Mesothelial cell of epicardium (in vitro differentiated cells): Measurements from ENCODE around the gene CALHM6. TPM values are rescaled to one million over a fixed set of nuclear protein-coding genes. Genes with fewer than 3 reads are reported as not detected.
A peak's percentile ranks its signal among the peaks of the same experiment; 100 is the strongest.
"Not testable (repeated sequence)": the region's sequence is repeated elsewhere in the genome, so short reads cannot be mapped to it uniquely, and the experiment has no call there.

ENCODE experiments used
- DNase-seq, 2 experiments: peaks; one replicate each; pipeline ENCODE4 v3.0.0; 2021; ENCODE audit warnings: low spot score in 2 of 2; ENCODE audit not compliant: unreplicated experiment in 2 of 2
- H3K27ac Mint-ChIP-seq: 2 replicates; pipeline ENCODE4 v1.8.0; 2021; ENCODE audit warnings: mixed read lengths
- H3K27me3 Mint-ChIP-seq: 2 replicates; pipeline ENCODE4 v1.8.0; 2021; ENCODE audit warnings: low read depth, mixed read lengths
- H3K36me3 Mint-ChIP-seq: 2 replicates; pipeline ENCODE4 v1.8.0; 2021; ENCODE audit warnings: mixed read lengths
- H3K4me1 Mint-ChIP-seq: 2 replicates; pipeline ENCODE4 v1.8.0; 2021; ENCODE audit warnings: mixed read lengths
- H3K4me3 Mint-ChIP-seq: 2 replicates; pipeline ENCODE4 v1.8.0; 2021; ENCODE audit warnings: mild to moderate bottlenecking, moderate library complexity, mixed read lengths
- H3K9me3 Mint-ChIP-seq: 2 replicates; pipeline ENCODE4 v1.8.0; 2021; ENCODE audit warnings: mixed read lengths
- total RNA-seq: library from RNA; stranded (reverse); gene quantifications from 3 replicates; pipeline ENCODE4 v1.2.1, GENCODE V29; 2021
- TF ChIP-seq, protein P1 (sequence below): fragments of 200-600 bp; sonication (generic); IDR thresholded peaks from one replicate; pipeline ENCODE4 v1.5.0; 2021; ENCODE audit warnings: antibody characterized with exemption; ENCODE audit not compliant: unreplicated experiment

CALHM6 gene
- total RNA-seq, 1 donor from 2014 or later = 2.4 TPM

DNA sequence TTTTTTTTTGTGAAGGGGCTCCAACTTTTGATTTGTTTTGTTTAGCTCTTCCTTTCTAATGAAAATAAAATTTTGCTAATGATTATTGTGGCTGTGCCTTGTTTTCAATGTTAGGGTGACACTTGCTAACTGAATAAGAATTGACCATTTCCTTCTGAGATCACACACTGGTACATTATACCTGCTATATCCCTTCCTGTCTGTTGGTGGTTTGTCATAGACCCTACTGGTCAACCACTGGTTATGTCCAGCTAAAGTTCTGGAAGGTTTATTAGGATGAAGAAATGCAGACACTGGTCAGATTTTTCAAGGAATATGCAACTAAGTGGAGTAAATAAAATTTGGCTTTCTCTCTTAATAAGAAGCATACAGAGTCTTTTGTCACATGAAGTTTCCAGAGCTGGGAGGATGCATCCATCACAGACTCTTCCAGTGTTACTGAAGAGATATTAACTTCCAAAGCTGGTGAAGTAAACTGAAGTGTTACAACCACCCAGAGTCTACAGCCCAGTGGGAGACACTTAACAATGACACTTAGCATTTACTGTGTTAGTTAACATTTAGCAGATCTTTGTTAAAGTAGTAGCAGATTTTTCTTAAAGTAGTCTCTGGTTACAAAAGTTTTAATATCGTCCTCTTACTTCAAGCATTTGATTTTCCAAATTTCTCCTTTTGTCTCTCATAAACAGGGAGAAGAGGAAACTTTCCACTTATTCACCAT is 30.6 kb downstream of the CALHM6 start:
- TF ChIP-seq, protein P1, sequence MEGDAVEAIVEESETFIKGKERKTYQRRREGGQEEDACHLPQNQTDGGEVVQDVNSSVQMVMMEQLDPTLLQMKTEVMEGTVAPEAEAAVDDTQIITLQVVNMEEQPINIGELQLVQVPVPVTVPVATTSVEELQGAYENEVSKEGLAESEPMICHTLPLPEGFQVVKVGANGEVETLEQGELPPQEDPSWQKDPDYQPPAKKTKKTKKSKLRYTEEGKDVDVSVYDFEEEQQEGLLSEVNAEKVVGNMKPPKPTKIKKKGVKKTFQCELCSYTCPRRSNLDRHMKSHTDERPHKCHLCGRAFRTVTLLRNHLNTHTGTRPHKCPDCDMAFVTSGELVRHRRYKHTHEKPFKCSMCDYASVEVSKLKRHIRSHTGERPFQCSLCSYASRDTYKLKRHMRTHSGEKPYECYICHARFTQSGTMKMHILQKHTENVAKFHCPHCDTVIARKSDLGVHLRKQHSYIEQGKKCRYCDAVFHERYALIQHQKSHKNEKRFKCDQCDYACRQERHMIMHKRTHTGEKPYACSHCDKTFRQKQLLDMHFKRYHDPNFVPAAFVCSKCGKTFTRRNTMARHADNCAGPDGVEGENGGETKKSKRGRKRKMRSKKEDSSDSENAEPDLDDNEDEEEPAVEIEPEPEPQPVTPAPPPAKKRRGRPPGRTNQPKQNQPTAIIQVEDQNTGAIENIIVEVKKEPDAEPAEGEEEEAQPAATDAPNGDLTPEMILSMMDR = no peak
- Mint-ChIP-seq H3K36me3 (peaks cover 1% of the 10 kb centered on the region), H3K4me3 (no peak overlapping the region), H3K27ac (no peak overlapping the region), H3K27me3 (peaks cover 2% of the 10 kb centered on the region), H3K4me1 (peaks cover under 1% of the 10 kb centered on the region), H3K9me3 (peaks cover 34% of the 10 kb centered on the region)
- DNase-seq = no peak

DNA sequence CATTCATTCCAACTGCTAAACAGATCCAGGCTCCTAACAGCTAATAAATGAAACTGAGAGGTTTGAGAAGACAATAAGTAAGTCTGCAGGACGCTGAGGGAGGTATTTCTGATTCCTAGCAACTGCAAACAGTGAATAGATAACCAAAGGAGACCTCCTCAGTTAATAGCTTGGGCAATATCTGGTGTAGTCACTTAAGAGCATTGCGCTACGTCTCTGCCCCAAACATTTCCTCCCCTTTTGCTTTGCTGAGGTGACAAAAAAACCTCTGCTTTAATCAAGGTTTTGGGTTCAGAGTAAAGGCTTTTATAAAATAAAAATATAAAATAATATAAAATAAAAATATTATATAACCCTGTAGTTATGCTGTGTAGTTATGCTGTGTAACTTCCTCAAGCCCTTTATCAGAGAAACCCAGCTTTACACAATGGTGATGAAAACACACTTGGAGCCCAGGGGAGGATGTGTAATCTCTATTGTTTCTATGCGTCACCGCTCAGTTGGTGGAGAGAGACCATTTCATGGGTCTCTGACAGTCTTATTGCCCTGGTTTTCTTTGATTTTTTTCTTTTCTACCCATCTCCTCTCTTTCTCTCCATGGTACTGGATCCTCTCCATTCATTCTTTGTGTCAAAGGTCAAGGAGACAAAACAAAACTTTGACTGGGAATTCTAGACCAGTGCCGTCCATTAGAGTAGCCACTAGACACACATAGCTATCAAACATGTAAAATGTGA is 31.3 kb downstream of the CALHM6 start:
- Mint-ChIP-seq H3K9me3 (peaks cover 34% of the 10 kb centered on the region), H3K36me3 (peaks cover 1% of the 10 kb centered on the region), H3K27me3 (peaks cover 2% of the 10 kb centered on the region), H3K4me3 (no peak overlapping the region), H3K27ac (no peak overlapping the region), H3K4me1 (peaks cover 2% of the 10 kb centered on the region)
- TF ChIP-seq, protein P1 = no peak
- no peak for DNase-seq

DNA sequence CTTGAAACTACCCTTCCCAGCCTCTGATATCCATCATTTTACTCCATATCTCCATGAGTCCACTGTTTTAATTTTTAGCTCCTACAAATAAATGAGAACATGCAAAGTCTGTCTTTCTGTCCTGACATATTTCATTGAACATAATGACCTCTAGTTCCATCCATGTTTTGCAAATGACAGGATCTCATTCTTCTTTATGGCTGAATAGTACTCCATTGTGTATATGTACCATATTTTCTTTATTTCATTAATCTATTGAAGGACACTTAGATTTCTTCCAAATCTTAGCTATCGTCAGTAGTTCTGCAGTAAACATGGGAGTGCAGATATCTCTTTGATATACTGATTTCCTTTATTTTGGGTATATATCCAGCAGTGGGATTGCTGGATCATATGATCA is 34.0 kb downstream of the CALHM6 start:
- H3K4me3 Mint-ChIP-seq, H3K4me1 Mint-ChIP-seq, H3K27ac Mint-ChIP-seq, DNase-seq, H3K36me3 Mint-ChIP-seq, H3K27me3 Mint-ChIP-seq: not testable (repeated sequence)
- H3K9me3 Mint-ChIP-seq = peaks cover 18% of the 10 kb centered on the region

DNA sequence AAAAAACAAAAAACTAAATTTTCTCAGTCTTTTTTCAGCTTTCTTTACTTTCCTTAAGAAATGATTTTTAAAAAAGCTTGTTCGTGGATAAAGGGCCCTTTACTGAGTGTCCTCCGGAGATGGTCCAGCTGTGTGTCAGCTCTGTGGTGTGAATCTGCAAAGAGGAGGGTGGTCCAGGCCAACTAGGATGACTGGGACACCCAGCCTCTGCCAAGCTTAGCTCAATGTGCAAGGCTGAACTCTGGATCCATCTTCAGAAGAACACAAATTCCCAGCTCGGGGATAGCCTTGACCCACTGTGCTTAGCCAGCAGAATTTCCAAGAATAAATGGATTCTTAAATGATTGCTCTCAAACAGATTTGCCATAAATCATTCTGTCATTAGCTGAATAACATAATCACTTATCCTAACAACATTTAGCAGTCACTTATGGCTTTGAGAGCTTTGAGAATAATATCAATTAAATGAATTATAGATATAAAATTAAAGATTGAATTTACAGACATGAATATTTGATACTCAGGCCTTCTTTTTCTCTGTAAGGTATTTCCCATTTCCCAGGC is 36.0 kb downstream of the CALHM6 start:
- Mint-ChIP-seq H3K4me3 (no peak overlapping the region), H3K9me3 (peaks cover 12% of the 10 kb centered on the region), H3K4me1 (peaks cover 2% of the 10 kb centered on the region), H3K27me3 (peaks cover 3% of the 10 kb centered on the region), H3K36me3 (peaks cover 2% of the 10 kb centered on the region), H3K27ac (peak overlapping the region; percentile 39)
- TF ChIP-seq, protein P1 = no peak
- no peak for DNase-seq

DNA sequence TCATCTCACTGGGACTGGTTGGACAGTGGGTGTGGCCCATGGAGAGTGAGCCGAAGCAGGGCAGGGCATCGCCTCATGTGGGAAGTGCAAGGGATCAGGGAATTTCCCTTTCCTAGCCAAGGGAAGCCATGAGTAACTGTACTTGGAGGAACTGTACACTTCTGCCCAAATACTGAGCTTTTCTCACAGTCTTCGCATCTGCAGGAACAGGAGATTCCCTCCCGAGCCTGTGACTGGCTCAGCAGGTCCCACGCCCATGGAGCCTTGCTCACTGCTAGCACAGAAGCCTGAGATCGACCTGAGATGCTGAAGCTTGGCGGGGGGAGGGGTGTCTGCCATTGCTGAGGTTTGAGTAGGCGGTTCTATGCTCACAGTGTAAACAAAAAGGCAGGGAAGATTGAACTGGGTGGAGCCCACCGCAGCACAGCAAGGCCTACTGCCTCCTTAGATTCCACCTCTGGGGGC is 39.8 kb downstream of the CALHM6 start:
- Mint-ChIP-seq H3K27ac (no peak overlapping the region), H3K4me1 (peaks cover 2% of the 10 kb centered on the region), H3K9me3 (peaks cover 38% of the 10 kb centered on the region), H3K36me3 (peaks cover 2% of the 10 kb centered on the region), H3K4me3 (no peak overlapping the region), H3K27me3 (peaks cover 5% of the 10 kb centered on the region)
- DNase-seq = no peak
- TF ChIP-seq, protein P1 = no peak

DNA sequence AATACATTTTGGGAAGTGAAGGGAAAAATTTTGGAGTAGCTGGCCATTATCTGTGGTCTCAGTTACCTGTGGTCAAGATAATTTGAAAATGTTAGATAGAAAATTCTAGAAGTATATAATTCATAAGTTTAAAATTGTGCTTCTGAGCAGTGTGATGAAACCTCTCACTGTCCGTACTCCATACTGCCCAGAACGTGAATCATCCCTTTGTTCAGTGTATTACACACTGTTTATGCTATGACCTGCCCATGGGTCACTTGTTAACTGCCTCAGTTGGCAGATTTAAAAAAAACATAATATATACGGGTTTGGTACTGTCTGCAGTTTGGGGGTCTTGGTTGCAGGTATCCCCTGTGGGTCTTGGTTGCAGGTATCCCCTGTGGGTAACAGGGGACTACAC is 46.1 kb downstream of the CALHM6 start:
- H3K4me1 Mint-ChIP-seq = peaks cover 8% of the 10 kb centered on the region
- H3K36me3 Mint-ChIP-seq = peaks cover 6% of the 10 kb centered on the region
- TF ChIP-seq, protein P1 = no peak
- H3K27ac Mint-ChIP-seq = no peak overlapping the region
- H3K9me3 Mint-ChIP-seq = peaks cover 54% of the 10 kb centered on the region
- no peak for DNase-seq
- H3K27me3 Mint-ChIP-seq = peaks cover 3% of the 10 kb centered on the region
- no peak overlapping the region for H3K4me3 Mint-ChIP-seq
